Measurements from ENCODE around the gene RAD51. TPM values are rescaled to one million over a fixed set of nuclear protein-coding genes. Genes with fewer than 3 reads are reported as not detected.

RAD51 gene
- total RNA-seq, 2 donors from 2014 or later, result 1.5 to 2.0 TPM

GRCh38 chr15:40693904-40694687, 878 bp upstream of the RAD51 start:
- H3K27ac Mint-ChIP-seq, result peak overlapping the region; percentile 99
- no peaks in the 10 kb centered on the region for H3K9me3 ChIP-seq (ENCODE audit: control insufficient read depth, low read length, poor library complexity, severe bottlenecking)
- peaks cover 5% of the 10 kb centered on the region for H3K36me3 Mint-ChIP-seq (ENCODE audit: low read depth)
- DNase-seq (no peak), ATAC-seq (no peak)
- H3K4me3 Mint-ChIP-seq, result peak overlapping the region; percentile 100
- H3K4me1 Mint-ChIP-seq, result peaks cover 20% of the 10 kb centered on the region
- no peaks in the 10 kb centered on the region for H3K27me3 Mint-ChIP-seq

GRCh38 chr15:40695469-40695890, 506 bp downstream of the RAD51 start:
- ATAC-seq, result no peak
- peaks cover 2% of the 10 kb centered on the region for H3K36me3 Mint-ChIP-seq (ENCODE audit: low read depth)
- peaks cover 16% of the 10 kb centered on the region for H3K4me1 Mint-ChIP-seq

GRCh38 chr15:40696228-40696627, 1.3 kb downstream of the RAD51 start:
- Mint-ChIP-seq H3K27ac (no peak overlapping the region), H3K4me3 (peak overlapping the region; percentile 100), H3K4me1 (peaks cover 16% of the 10 kb centered on the region), H3K36me3 (ENCODE audit: low read depth) (peaks cover 2% of the 10 kb centered on the region), H3K27me3 (no peaks in the 10 kb centered on the region)
- ATAC-seq, result no peak
- no peak for DNase-seq
- no peaks in the 10 kb centered on the region for H3K9me3 ChIP-seq (ENCODE audit: control insufficient read depth, low read length, poor library complexity, severe bottlenecking)

More at GRCh38 chr15:40695469-40695890, 506 bp downstream of the RAD51 start:
- no peak for DNase-seq
- peak overlapping the region; percentile 100 for H3K4me3 Mint-ChIP-seq
- H3K27me3 Mint-ChIP-seq, result no peaks in the 10 kb centered on the region
- no peaks in the 10 kb centered on the region for H3K9me3 ChIP-seq (ENCODE audit: control insufficient read depth, low read length, poor library complexity, severe bottlenecking)
- peak overlapping the region; percentile 99 for H3K27ac Mint-ChIP-seq

- H3K36me3 Mint-ChIP-seq (ENCODE audit: low read depth), result peaks cover 2% of the 10 kb centered on the region
- H3K27me3 Mint-ChIP-seq, result no peaks in the 10 kb centered on the region
- H3K4me3 Mint-ChIP-seq, result no peak overlapping the region
- ATAC-seq, result no peak
- no peaks in the 10 kb centered on the region for H3K9me3 ChIP-seq (ENCODE audit: control insufficient read depth, low read length, poor library complexity, severe bottlenecking)
- peaks cover 16% of the 10 kb centered on the region for H3K4me1 Mint-ChIP-seq
- DNase-seq, result no peak
- H3K27ac Mint-ChIP-seq, result no peak overlapping the region
These were observed 2.9 kb downstream of the RAD51 start for GRCh38 chr15:40697916-40698315.

- H3K4me1 Mint-ChIP-seq, result peaks cover 4% of the 10 kb centered on the region
- H3K9me3 ChIP-seq (ENCODE audit: control insufficient read depth, low read length, poor library complexity, severe bottlenecking), result no peaks in the 10 kb centered on the region
- no peaks in the 10 kb centered on the region for H3K36me3 Mint-ChIP-seq (ENCODE audit: low read depth)
- ATAC-seq (no peak), DNase-seq (no peak)
- H3K27ac Mint-ChIP-seq, result no peak overlapping the region
- no peaks in the 10 kb centered on the region for H3K27me3 Mint-ChIP-seq
- H3K4me3 Mint-ChIP-seq, result no peak overlapping the region
These were observed 7.1 kb downstream of the RAD51 start for GRCh38 chr15:40702077-40702476.

GRCh38 chr15:40706121-40706520, 11.1 kb downstream of the RAD51 start:
- no peak overlapping the region for H3K4me3 Mint-ChIP-seq
- ATAC-seq, result no peak

GRCh38 chr15:40714144-40714543, 19.2 kb downstream of the RAD51 start:
- no peak for ATAC-seq
- H3K27ac Mint-ChIP-seq, result no peak overlapping the region
- H3K36me3 Mint-ChIP-seq (ENCODE audit: low read depth), result peaks cover 3% of the 10 kb centered on the region

More at GRCh38 chr15:40706121-40706520, 11.1 kb downstream of the RAD51 start:
- H3K27me3 Mint-ChIP-seq, result no peaks in the 10 kb centered on the region
- no peak for DNase-seq
- peaks cover 3% of the 10 kb centered on the region for H3K36me3 Mint-ChIP-seq (ENCODE audit: low read depth)
- peaks cover 6% of the 10 kb centered on the region for H3K4me1 Mint-ChIP-seq
- H3K27ac Mint-ChIP-seq, result no peak overlapping the region
- H3K9me3 ChIP-seq (ENCODE audit: control insufficient read depth, low read length, poor library complexity, severe bottlenecking), result no peaks in the 10 kb centered on the region

GRCh38 chr15:40716165-40716564, 21.2 kb downstream of the RAD51 start:
- no peaks in the 10 kb centered on the region for H3K27me3 Mint-ChIP-seq
- no peaks in the 10 kb centered on the region for H3K36me3 Mint-ChIP-seq (ENCODE audit: low read depth)
- peaks cover 3% of the 10 kb centered on the region for H3K4me1 Mint-ChIP-seq
- no peak overlapping the region for H3K27ac Mint-ChIP-seq
- H3K9me3 ChIP-seq (ENCODE audit: control insufficient read depth, low read length, poor library complexity, severe bottlenecking), result no peaks in the 10 kb centered on the region
- DNase-seq (no peak), ATAC-seq (no peak)
- no peak overlapping the region for H3K4me3 Mint-ChIP-seq

More at GRCh38 chr15:40714144-40714543, 19.2 kb downstream of the RAD51 start:
- Mint-ChIP-seq H3K4me3 (no peak overlapping the region), H3K4me1 (peaks cover 6% of the 10 kb centered on the region), H3K27me3 (no peaks in the 10 kb centered on the region)
- no peak for DNase-seq
- H3K9me3 ChIP-seq (ENCODE audit: control insufficient read depth, low read length, poor library complexity, severe bottlenecking), result no peaks in the 10 kb centered on the region

- Mint-ChIP-seq H3K4me1 (no peaks in the 10 kb centered on the region), H3K27ac (no peak overlapping the region), H3K27me3 (no peaks in the 10 kb centered on the region), H3K36me3 (ENCODE audit: low read depth) (no peaks in the 10 kb centered on the region), H3K4me3 (no peak overlapping the region)
- DNase-seq (no peak), ATAC-seq (no peak)
- no peaks in the 10 kb centered on the region for H3K9me3 ChIP-seq (ENCODE audit: control insufficient read depth, low read length, poor library complexity, severe bottlenecking)
These were observed 26.7 kb downstream of the RAD51 start for GRCh38 chr15:40721701-40722100.

GRCh38 chr15:40722354-40722753, 27.4 kb downstream of the RAD51 start:
- peak overlapping the region; percentile 59 for H3K4me3 Mint-ChIP-seq
- DNase-seq (no peak), ATAC-seq (no peak)
- H3K36me3 Mint-ChIP-seq (ENCODE audit: low read depth), result no peaks in the 10 kb centered on the region
- no peaks in the 10 kb centered on the region for H3K27me3 Mint-ChIP-seq
- H3K9me3 ChIP-seq (ENCODE audit: control insufficient read depth, low read length, poor library complexity, severe bottlenecking), result no peaks in the 10 kb centered on the region
- H3K4me1 Mint-ChIP-seq, result no peaks in the 10 kb centered on the region
- H3K27ac Mint-ChIP-seq, result no peak overlapping the region

- H3K4me1 Mint-ChIP-seq, result no peaks in the 10 kb centered on the region
- no peaks in the 10 kb centered on the region for H3K36me3 Mint-ChIP-seq (ENCODE audit: low read depth)
- ATAC-seq, result no peak
- no peak overlapping the region for H3K4me3 Mint-ChIP-seq
- no peaks in the 10 kb centered on the region for H3K9me3 ChIP-seq (ENCODE audit: control insufficient read depth, low read length, poor library complexity, severe bottlenecking)
- DNase-seq, result no peak
- H3K27me3 Mint-ChIP-seq, result no peaks in the 10 kb centered on the region
- H3K27ac Mint-ChIP-seq, result no peak overlapping the region
These were observed 28.0 kb downstream of the RAD51 start for GRCh38 chr15:40722934-40723333.

GRCh38 chr15:40723919-40724318, 28.9 kb downstream of the RAD51 start:
- no peaks in the 10 kb centered on the region for H3K27me3 Mint-ChIP-seq
- no peaks in the 10 kb centered on the region for H3K36me3 Mint-ChIP-seq (ENCODE audit: low read depth)
- DNase-seq, result no peak
- no peak overlapping the region for H3K27ac Mint-ChIP-seq
- no peak for ATAC-seq
- H3K9me3 ChIP-seq (ENCODE audit: control insufficient read depth, low read length, poor library complexity, severe bottlenecking), result no peaks in the 10 kb centered on the region
- no peak overlapping the region for H3K4me3 Mint-ChIP-seq
- no peaks in the 10 kb centered on the region for H3K4me1 Mint-ChIP-seq

GRCh38 chr15:40731034-40731433, 36.1 kb downstream of the RAD51 start:
- DNase-seq (no peak), ATAC-seq (no peak)
- Mint-ChIP-seq H3K4me1 (no peaks in the 10 kb centered on the region), H3K4me3 (no peak overlapping the region), H3K27me3 (no peaks in the 10 kb centered on the region), H3K36me3 (ENCODE audit: low read depth) (no peaks in the 10 kb centered on the region), H3K27ac (no peak overlapping the region)
- H3K9me3 ChIP-seq (ENCODE audit: control insufficient read depth, low read length, poor library complexity, severe bottlenecking), result no peaks in the 10 kb centered on the region

- DNase-seq, result no peak
- no peaks in the 10 kb centered on the region for H3K4me1 Mint-ChIP-seq
- no peaks in the 10 kb centered on the region for H3K27me3 Mint-ChIP-seq
- H3K27ac Mint-ChIP-seq, result no peak overlapping the region
- H3K36me3 Mint-ChIP-seq (ENCODE audit: low read depth), result no peaks in the 10 kb centered on the region
- no peak overlapping the region for H3K4me3 Mint-ChIP-seq
- H3K9me3 ChIP-seq (ENCODE audit: control insufficient read depth, low read length, poor library complexity, severe bottlenecking), result no peaks in the 10 kb centered on the region
- ATAC-seq, result no peak
These were observed 41.6 kb downstream of the RAD51 start for GRCh38 chr15:40736575-40736974.

All from T-helper 17 cell (primary cell).